GM19023 (cell line): ENCODE data around the gene ELP4.
"Not testable (repeated sequence)": the region's sequence is repeated elsewhere in the genome, so short reads cannot be mapped to it uniquely, and the experiment has no call there.

ENCODE experiments used
- ATAC-seq: cut with Tn5 transposase; IDR thresholded peaks from one replicate; pipeline ENCODE4 v1.9.1; 2021; ENCODE audit warnings: mild to moderate bottlenecking, moderate library complexity; ENCODE audit not compliant: unreplicated experiment

ELP4 gene

DNA sequence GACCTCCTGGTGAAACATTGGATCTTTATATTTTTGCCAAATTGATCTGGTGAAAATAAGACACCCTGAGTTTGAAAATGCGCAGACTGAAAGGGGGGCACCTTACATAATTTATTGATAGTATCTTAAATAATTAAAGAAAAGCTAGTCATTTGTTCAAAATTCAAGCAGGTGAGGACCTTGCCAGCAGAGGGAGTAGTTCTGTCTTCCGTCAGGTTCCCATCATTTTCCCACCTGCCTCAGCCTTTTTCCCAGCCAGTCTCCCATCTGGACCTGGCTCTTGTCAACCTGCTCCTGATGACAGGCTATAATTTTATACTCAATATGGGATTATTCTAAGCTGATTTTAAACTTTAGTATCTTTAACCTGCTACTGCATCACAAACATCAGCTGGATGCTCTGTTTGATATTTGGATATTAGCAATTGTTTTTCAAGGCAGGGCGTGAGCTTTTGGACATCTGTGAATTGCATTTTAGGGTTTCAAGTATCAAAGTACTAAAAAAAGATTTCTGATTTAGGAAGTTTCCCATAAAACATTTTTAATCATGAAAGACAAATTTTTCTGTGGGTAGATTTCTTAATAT is 132.0 kb downstream of the ELP4 start:
- no peak for ATAC-seq

DNA sequence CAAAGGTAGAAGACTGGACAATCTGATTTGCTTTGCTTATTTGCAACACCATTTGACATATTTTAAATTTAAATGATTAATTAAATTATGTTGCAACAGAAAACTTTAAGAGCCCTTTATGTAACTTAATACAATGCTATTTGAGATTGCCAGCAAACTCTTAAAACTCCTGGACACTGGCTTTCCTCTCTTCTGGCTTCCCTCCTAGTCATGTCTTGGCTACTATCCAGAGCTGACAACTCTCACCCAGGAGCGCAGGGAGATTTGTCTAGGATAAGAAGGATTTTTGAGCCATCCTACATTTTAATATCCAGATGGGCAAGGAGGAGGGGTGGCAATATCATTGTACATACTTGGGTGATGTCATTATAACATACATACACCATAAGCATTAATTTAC is 134.3 kb downstream of the ELP4 start:
- no peak for ATAC-seq

DNA sequence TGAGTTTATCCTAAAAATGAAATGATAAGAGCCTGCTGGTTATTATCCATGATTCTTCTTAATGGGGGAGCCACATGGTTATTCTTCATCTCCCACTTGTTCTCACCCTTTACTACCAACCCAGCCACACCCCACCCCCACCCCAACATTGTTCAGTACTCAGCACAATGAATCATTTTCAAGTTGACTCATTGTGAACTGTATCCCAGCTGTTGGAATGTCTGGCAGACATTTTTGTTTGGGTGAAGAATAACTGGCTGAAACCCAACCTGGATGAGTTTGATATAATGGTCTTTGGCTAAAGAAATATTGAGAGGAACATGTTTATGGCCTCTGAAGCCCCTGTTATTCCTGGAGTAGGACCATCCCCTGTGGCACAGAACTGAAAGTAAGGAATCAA is 136.2 kb downstream of the ELP4 start:
- ATAC-seq: no peak

DNA sequence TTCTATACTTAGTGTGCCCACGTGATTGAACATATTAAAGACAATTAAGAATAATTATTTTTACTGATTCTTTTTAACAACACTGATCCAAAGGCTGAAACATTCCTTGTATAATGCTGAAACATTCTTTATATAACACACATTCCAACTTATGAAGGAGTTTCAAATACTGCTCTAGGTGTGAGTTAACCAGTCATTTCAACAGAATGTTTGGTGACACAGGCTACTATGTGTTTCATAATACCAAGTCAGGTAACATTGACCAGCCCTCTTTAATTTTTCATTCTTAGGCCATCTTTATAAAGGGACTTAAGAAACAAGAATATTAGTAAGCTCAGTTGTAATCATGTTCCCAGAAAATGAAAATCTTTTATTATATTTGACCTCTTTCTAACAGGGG is 136.6 kb downstream of the ELP4 start:
- ATAC-seq: no peak

DNA sequence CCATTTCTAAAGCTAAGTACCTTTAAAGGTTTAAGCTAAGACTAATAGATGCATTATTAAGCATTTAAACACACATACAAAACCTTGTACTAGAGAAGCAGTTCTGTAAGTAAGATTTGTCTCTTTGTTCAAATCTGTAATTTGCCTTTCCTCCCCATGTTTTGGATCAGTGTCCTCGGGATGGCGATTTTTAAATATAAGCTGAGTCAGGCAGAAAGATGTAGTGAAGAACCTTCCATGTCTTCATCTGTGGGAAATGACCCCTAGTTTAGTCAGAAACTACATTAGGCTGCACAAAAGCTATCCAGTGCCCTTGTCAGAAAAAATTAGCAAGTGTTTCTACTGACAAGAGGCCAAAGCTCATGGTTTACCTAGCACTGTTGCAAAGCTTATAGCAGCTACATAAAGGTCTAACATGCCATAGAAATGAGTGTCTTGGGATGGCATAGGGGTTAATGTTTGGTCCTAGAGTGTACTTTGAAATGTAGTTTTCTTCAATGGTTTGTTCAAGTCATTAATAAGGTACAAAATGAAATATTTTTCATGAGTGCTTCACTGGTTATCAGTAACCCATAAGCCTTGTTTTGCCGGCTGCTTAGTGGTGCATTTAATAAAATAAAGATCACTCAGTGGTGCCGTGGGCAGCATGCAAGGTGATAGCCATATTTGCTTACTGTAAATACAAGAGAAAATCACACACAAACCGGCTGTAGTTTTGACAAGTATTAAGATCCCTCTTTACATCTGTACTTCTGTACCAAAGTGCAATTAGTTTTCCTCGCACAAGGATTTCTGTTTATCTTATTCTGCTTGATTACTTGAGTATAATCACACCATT is 139.8 kb downstream of the ELP4 start:
- no peak for ATAC-seq

DNA sequence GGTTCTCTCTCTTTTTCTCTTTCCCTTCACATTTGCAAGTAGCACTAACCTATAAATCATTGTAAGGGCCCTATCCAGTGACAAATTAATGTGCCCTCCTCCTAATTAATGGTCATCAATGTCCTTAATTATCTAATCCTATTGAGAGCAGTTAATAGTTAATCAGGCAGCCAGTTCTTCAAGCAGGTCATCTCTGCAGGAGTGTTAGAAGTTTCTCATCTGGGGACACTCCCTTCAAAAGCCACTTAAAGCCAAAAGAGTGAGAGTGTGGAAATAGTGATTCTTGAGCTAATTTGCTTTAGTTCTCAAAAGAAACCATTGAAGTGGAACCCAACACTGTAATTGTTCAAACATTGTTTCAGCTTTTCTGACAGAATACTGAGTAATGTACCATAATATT is 141.6 kb downstream of the ELP4 start:
- no peak for ATAC-seq

DNA sequence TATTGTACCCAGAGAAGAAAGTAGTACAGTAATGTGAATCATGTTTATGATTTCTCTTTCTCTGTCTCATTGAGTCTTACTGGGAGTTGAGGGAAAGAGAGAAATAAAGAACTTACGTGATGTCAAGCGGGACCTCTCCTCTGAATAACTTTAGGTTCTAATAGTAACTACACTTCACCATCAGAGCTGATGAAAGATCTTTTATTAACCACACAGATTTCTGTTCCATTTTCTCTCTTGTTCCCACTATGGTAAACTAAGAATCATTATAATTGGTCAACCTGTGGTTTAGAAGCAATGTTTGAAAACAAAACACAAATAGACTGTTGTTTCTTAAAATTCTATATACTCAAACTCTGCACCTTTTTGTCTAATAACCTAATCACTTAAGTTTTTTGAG is 142.3 kb downstream of the ELP4 start:
- ATAC-seq: no peak

DNA sequence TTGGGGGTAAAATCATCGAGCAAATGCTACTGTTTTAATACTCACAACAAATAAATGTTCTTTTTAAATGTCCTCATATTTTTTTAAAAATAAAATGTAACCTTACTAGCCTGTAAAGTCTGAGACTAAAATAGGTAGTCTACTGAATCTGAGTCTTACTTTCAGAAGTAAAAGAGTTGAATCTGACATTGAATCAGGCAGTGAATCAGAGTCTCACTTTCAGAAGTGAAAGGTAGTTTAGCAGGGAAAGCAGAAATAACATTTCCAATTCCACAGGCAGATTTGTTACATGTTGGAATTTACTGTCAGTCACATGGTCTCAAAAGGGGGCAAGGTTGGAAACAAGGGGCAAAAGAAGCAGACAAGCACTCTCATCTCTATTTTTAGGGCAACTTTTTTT is 143.0 kb downstream of the ELP4 start:
- no peak for ATAC-seq

DNA sequence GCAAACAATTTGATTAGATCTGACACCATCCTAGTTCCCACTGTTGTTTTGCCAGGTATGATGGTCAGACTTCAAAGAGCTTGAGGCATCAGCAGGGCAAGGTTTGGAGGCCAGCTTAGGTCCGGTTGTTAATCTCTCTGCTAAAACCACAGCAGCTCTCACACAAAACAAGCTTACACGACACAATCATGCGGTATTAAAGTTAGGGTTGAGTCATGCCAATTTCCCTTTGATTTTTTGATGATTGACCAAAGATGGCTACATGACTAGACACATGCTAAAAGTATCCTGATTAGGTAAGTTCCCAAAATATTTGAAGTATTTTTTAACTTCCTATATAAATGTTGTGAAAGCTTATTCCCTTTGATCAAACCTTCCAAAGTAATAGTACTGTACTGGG is 145.9 kb downstream of the ELP4 start:
- ATAC-seq: no peak

DNA sequence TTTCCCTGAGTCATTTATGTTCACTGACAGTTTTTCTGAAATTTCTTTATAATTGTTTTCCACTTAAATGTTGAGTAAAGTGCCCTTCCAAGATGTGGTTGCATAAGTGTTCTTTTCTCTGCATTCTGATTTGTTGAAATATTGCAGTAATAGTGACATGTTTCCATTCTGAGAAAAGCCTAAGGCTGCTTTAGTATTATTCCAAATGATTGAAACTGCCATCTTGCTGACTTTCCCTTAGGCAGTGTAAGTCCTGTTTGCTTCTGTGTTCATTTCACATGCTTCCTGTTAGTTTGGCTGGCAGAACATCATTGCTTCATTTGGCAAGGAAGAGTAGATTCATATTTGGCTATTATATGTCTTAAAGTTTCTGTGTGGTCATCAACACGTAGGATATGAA is 146.5 kb downstream of the ELP4 start:
- ATAC-seq: no peak

DNA sequence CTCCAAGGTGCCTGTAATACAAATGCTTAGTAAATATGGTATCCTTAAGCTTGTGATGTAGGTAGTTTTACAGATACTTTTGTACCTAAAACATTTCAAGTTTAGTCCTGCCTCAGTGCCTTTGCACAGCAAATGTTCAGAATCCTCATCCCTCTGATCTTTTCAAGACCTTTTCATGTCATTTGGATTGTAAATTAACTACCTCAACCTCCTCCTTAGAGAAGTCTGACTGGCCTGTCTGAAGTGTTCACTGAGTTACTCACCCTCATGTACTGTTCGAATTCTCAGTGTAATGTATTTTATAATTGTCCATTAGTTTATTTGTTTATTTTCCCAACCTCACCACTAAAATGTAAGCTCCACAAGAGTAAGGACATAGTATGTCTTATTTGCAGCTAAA is 147.5 kb downstream of the ELP4 start:
- ATAC-seq: no peak

DNA sequence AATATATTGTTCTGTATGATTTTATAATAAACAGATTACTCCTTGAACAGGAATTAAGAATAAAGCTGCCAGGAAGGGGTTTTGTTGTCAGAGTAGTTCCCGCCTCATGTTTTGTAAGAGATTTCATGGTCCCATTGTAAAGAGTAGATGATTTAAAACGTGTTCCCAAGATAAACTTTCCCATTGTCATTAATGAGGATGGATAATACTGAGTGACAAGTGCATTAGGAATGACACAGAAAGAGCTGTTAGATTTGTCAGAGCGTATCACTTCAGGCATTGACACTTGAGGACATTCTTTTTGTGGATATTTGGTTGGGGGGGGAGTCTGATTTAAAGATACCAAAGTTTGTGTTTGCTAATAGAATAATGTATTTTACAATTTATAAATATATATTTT is 154.6 kb downstream of the ELP4 start:
- ATAC-seq: no peak

DNA sequence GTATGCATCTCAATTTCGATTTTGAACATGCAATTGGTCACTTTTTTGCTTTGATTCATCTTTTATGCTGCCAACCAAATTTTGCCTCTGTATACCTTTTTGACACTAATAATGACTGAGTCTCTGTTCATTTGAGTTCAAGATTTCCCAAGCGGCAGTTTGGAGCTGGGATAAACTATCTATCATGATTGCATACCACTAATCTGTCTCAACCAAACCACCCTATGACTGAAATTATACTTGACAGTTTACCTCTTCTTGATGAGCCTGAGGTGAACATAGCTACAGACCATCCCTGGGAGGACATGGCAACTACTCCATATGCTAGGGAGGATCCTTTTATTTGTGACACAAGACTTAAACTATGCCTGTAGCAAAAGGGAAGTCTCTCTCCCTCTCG is 155.4 kb downstream of the ELP4 start:
- ATAC-seq: no peak

DNA sequence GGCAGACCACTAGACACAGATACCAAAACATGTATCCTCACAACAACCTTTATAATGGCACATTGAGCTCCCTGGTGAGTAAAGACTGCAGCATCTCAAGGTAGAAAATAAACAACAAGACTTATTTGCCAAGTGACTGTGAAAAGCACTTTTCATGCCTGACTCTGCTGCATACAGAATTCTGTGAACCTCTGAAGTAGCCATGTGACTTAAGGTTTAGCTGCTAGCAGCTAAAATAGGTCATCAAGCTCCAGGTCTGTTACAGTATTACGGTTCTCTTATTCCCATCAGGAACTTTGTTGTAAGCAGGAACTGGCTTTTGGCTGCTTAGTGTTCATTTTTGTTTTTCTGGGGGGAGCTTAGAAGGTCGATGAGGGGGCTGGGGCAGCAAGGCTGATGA is 162.1 kb downstream of the ELP4 start:
- ATAC-seq: no peak

DNA sequence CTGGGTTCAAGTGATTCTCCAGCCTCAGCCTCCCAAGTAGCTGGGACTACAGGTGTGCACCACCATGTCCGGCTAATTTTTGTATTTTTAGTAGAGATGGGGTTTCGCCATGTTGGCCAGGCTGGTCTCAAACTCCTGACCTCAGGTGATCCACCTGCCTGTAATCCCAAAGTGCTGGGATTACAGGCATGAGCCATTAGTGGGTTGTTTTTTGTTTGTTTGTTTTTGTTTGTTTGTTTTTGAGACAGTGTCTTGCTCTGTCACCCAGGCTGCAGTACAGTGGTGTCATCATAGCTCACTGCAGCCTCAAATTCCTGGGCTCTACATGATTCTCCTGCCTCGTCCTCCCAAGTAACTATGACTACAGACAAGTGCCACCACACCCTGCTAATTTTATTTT is 163.5 kb downstream of the ELP4 start:
- ATAC-seq: not testable (repeated sequence)

DNA sequence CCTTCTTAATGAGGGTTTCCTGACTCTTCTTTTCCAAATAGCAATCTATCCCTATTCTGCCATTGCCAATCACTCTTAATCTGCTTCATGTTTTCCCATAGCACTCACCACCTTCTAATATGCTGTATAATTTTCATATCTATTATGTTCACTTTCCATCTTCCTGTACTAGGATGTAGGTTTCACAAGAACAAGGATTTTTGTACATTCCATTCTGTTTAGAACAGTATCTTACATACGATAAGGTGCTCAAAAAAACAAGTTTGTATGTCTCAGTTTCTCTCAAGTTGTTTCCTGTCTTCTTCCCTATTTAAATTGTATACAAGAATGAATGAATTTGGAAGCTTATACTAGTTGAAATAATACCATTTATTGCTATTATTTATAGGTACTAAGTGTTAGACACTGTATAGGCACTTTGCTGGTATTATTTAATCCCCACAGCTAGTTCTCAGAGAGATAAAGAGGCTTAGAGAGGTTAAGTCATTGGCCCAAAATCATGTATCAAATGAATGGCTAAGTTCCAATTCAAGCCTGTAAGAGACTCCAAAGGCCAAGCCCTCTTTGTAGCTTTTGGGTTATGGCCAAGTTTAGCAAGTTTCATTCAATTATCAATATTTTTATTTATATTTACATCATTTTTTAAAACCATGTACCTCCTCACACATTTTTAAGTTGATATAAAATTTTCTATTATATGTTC is 166.9 kb downstream of the ELP4 start:
- no peak for ATAC-seq

DNA sequence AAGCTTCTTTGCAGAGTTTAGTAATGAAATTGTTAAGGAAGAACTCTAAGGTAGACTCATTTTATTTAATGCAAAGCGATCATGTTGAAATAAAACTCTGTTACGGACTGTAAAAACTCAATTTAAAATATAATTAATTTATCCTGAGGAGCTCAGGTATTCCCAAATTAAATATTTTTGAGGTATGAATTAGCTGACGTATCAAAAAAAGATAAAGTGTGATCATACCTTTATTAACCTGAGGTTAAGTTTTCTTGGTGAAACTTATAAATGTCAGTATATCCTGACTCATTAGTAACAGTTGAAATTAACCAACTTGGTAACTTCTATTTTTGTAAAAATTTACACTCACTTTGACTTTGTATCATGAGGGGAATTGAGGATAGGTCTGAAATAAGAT is 171.2 kb downstream of the ELP4 start:
- ATAC-seq: no peak

DNA sequence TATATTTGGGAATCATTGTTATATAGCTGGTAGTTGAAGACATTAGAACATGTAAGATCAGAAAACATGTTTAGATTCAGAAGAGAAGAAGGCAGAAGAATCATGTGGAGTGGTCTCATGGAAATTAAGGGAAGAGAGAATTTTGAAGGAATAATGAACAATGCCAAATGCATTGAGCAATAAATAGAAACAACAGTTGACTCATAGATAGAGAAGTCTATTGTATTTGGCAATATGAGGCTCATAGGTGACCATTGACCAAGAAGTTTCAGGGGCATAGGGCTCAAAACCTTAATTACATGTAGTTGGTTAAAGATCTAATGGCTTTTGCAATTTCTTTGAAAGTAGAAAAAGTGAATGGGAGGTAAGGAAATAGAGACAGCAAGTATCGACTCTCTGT is 177.7 kb downstream of the ELP4 start:
- ATAC-seq: no peak

DNA sequence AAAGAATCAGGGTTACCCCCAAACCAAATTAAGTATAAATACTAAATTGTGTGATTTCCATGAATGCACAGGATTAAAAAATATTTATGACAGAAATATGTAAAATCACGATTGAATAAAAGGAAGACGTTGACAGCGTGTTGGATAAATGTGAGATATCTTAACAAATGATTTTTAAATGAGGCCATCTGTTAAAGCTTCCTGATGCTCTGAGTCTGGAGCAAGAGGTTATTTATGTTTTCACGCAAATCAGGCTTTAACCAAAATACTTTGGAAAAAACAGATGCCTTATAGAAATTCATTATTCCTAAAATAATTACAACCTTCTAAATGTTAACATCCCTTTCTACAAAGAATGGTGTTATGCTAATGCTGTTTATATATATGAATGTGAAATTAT is 178.3 kb downstream of the ELP4 start:
- ATAC-seq: no peak

DNA sequence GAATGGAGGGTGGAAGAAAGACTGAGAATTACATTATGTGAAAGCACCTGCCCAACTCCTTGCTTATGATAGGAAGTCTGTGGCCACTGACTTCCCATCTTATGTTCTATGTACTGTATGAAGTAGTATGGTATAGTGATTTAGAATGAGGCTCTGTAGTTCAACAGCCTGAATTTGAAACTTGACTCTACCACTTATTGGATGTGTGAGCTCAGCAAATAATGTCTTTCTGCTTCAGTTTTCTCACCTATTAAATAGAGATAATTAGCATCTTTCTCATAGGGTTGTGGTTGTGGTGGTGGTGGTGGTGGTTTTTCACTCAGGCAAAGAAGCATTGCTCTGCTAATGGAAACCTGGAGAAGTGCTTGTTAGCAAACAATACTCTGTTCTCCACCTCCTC is 180.0 kb downstream of the ELP4 start:
- ATAC-seq: no peak

DNA sequence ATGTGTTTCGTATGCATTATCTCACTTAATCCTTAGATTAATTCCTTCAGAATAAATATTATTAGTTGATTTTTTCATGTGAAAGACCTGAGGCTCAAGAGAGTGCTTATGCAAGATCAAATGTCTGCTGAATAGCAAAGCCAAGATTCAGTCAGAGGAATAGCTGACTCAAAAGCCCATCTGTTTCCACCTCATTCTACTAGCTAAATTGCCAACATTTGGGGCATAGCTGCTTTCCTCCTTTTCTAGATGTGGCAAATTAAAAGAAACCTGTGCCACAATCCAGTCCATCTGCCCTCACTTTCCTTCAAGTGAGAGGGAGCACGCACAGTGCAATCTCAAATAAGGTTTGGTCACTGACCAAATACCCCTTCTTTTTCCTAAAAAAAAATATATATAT is 180.5 kb downstream of the ELP4 start:
- no peak for ATAC-seq

DNA sequence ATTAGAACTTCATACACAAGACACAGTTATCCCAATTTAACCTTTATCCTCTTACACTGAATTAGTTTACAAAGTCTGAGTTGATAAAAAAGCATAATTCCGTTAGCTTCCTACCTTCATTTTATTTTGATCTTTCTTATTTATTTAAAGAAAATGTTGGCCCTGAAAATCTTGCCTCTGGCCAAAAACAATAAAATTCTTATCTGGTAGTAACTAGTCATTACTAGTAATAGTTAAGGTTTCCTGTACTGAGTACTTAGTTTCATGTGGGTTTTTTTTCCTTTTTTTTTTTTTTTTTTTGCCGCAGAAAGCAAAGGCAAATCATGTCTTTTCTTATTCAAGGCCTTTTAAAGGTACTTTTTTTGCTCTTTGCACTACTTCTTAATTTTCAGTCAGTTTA is 180.9 kb downstream of the ELP4 start:
- ATAC-seq: no peak
